Transverse colon (tissue), 4 donors: Measurements from ENCODE around the gene HNMT. TPM values are rescaled to one million over a fixed set of nuclear protein-coding genes. Genes with fewer than 3 reads are reported as not detected.

Source experiments
- DNase-seq: peaks from one replicate; pipeline ENCODE4 v3.0.0-alpha.2; 2019
- H3K27ac ChIP-seq, 4 donors: fragments of 200-600 bp; sonication (generic); 2 replicates each; pipeline ENCODE4 v1.5.1; 2016 to 2018; ENCODE audit warnings: inconsistent platforms in 4 of 4
- H3K27me3 ChIP-seq: fragments of 200-600 bp; sonication (generic); 2 replicates; pipeline ENCODE4 v1.5.1; 2017; ENCODE audit warnings: inconsistent platforms
- H3K36me3 ChIP-seq, 4 donors: fragments of 200-600 bp; sonication (generic); 2 replicates each; pipeline ENCODE4 v1.5.1; 2017 to 2019; ENCODE audit warnings: inconsistent platforms in 4 of 4
- H3K4me1 ChIP-seq, 4 donors: fragments of 200-600 bp; sonication (generic); 2 replicates each; pipeline ENCODE4 v1.5.1; 2017 to 2020; ENCODE audit warnings: inconsistent platforms in 4 of 4
- H3K4me3 ChIP-seq, 4 donors: fragments of 200-600 bp; sonication (generic); 1 replicate in 1 of 4; 2 replicates in 3 of 4; pipeline versions ENCODE4 v1.5.1 to v1.6.1; 2017 to 2019; ENCODE audit warnings: inconsistent platforms in 4 of 4
- H3K9me3 ChIP-seq, 2 donors: fragments of 200-600 bp; sonication (generic); 2 replicates each; pipeline ENCODE4 v1.5.1; 2017 to 2019; ENCODE audit warnings: inconsistent platforms in 2 of 2
- EP300 ChIP-seq: sonication (generic); formaldehyde crosslinking; IDR thresholded peaks from one replicate; pipeline ENCODE4 v1.6.1; 2017; ENCODE audit warnings: antibody characterized with exemption, low read depth
- POLR2A ChIP-seq: fragments of 450-650 bp; IDR thresholded peaks from one replicate; pipeline ENCODE4 v1.6.1; 2016; ENCODE audit warnings: antibody characterized with exemption, mild to moderate bottlenecking, moderate library complexity
- POLR2AphosphoS5 ChIP-seq, 3 donors: sonication (generic); formaldehyde crosslinking; IDR thresholded peaks; one replicate each; pipeline ENCODE4 v1.6.1; 2016; ENCODE audit warnings: antibody characterized with exemption in 3 of 3
- WGBS, 2 donors: methylation state at CpG; one replicate each; pipeline ENCODE4 v1.1.5; 2018; ENCODE audit warnings: low coverage in 1 of 2; 5-methylcytosine and 5-hydroxymethylcytosine counted together
- in situ Hi-C, 4 donors: fragments of 200-750 bp; cut with MboI; loops; one replicate each; pipeline versions ENCODE4 v1.15.0 to v1.15.1; 2017; ENCODE audit warnings: low sequenced_read_pairs in 3 of 4, low pct_ligation_motif_present in 1 of 4, low pct_unique_long_range_greater_than_20kb in 1 of 4
- intact Hi-C: fragments of 100-400 bp; cut with DNase I; formaldehyde crosslinking; loops from one replicate; pipeline ENCODE4 v1.15.1; 2023; ENCODE audit warnings: low total_unique reads
- total RNA-seq, 4 donors: library from RNA; depleted of rRNA; stranded (reverse); fragments of >200 nt; gene quantifications; one replicate each; pipeline ENCODE4 v1.1.0, GENCODE V29; 2016
- TF ChIP-seq, protein P1 (sequence below), 5 experiments: fragments of 200-600 bp in 3 of 5; fragments of 450-650 bp in 2 of 5; sonication (generic) in 3 of 5; IDR thresholded peaks; 1 replicate in 2 of 5; 2 replicates in 3 of 5; pipeline ENCODE4 v1.5.1; 2016 to 2017; ENCODE audit warnings: antibody characterized with exemption in 5 of 5, inconsistent platforms in 3 of 5, mild to moderate bottlenecking in 2 of 5, moderate library complexity in 1 of 5

HNMT gene
- total RNA-seq, 4 donors from 2014 or later: 36.3 to 64.9 (median 48.4) TPM

DNA sequence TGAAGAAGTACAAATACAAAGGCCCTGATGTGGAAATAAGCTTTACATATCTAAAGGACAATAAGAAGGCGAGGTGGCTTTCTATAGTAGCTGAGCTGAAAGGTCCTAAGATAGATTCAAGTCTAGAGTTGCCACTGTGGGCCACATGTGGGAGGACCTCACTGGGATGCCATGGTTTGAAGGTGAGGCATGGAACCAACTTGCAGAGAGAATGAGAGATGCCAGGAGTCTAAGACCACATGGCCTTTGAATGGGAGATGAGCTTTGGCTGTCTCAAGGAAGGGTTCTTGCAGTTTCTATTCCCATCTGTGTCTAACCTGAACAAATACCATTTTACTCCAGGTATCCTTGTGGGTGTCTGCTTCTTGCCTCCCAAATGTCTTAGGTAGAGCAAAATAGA, 53.6 kb downstream of the HNMT start:
- TF ChIP-seq, protein P1, sequence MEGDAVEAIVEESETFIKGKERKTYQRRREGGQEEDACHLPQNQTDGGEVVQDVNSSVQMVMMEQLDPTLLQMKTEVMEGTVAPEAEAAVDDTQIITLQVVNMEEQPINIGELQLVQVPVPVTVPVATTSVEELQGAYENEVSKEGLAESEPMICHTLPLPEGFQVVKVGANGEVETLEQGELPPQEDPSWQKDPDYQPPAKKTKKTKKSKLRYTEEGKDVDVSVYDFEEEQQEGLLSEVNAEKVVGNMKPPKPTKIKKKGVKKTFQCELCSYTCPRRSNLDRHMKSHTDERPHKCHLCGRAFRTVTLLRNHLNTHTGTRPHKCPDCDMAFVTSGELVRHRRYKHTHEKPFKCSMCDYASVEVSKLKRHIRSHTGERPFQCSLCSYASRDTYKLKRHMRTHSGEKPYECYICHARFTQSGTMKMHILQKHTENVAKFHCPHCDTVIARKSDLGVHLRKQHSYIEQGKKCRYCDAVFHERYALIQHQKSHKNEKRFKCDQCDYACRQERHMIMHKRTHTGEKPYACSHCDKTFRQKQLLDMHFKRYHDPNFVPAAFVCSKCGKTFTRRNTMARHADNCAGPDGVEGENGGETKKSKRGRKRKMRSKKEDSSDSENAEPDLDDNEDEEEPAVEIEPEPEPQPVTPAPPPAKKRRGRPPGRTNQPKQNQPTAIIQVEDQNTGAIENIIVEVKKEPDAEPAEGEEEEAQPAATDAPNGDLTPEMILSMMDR (IDR thresholded peaks at IDR 0.05): no peak
- no peak for TF ChIP-seq POLR2AphosphoS5 (IDR thresholded peaks at IDR 0.05)
- TF ChIP-seq POLR2A: no peak
- TF ChIP-seq EP300: no peak
- in situ Hi-C loops: no loop called here
- Histone ChIP-seq H3K4me1 (peaks cover 0 to 9% (median 2%) of the 10 kb centered on the region in 4 donors), H3K27me3 (no peaks in the 10 kb centered on the region), H3K27ac (no peak overlapping the region), H3K36me3 (peaks cover 0 to 6% (median 0%) of the 10 kb centered on the region in 4 donors), H3K4me3 (no peak overlapping the region), H3K9me3 (no peaks in the 10 kb centered on the region)
- intact Hi-C loops: no loop called here
- WGBS, 2 donors: 76% methylated on average over 1 of the region's 1 CpG; no CpG with 5 or more reads in 1 of the 2 donors
- DNase-seq: no peak

GRCh38 chr2:138018866-138019688, 54.8 kb downstream of the HNMT start:
- H3K27me3 ChIP-seq: no peaks in the 10 kb centered on the region
- no peak overlapping the region for H3K27ac ChIP-seq
- 54 to 60% methylated on average over 3 of the region's 3 CpGs for WGBS, 2 donors
- intact Hi-C loops (no loop called here), in situ Hi-C loops (no loop called here)
- H3K4me1 ChIP-seq: peaks cover 0 to 9% (median 2%) of the 10 kb centered on the region in 4 donors
- H3K36me3 ChIP-seq: peaks cover 0 to 5% (median 0%) of the 10 kb centered on the region in 4 donors
- H3K4me3 ChIP-seq: no peak overlapping the region
- TF ChIP-seq POLR2AphosphoS5 (IDR thresholded peaks at IDR 0.05): no peak
- TF ChIP-seq, protein P1 (IDR thresholded peaks at IDR 0.05): no peak
- no peak for TF ChIP-seq EP300
- no peak for TF ChIP-seq POLR2A
- no peak for DNase-seq
- H3K9me3 ChIP-seq: no peaks in the 10 kb centered on the region

- Histone ChIP-seq H3K27me3 (no peaks in the 10 kb centered on the region), H3K9me3 (no peaks in the 10 kb centered on the region), H3K27ac (no peak overlapping the region), H3K36me3 (no peaks in the 10 kb centered on the region), H3K4me1 (peaks cover 0 to 9% (median 2%) of the 10 kb centered on the region in 4 donors), H3K4me3 (no peak overlapping the region)
- intact Hi-C loops (no loop called here), in situ Hi-C loops (no loop called here)
- DNase-seq: no peak
- TF ChIP-seq EP300 (no peak), POLR2AphosphoS5 (IDR thresholded peaks at IDR 0.05) (no peak), POLR2A (no peak)
- TF ChIP-seq, protein P1 (IDR thresholded peaks at IDR 0.05): no peak
- 63 to 79% methylated on average over 1 of the region's 1 CpG for WGBS, 2 donors
These were observed 56.2 kb downstream of the HNMT start for GRCh38 chr2:138020432-138020831.

GRCh38 chr2:138021154-138021553, 56.9 kb downstream of the HNMT start:
- no peak overlapping the region for H3K4me3 ChIP-seq
- no peaks in the 10 kb centered on the region for H3K36me3 ChIP-seq
- TF ChIP-seq POLR2AphosphoS5 (IDR thresholded peaks at IDR 0.05) (no peak), POLR2A (no peak), EP300 (no peak)
- no peaks in the 10 kb centered on the region for H3K27me3 ChIP-seq
- no peaks in the 10 kb centered on the region for H3K9me3 ChIP-seq
- H3K27ac ChIP-seq: no peak overlapping the region
- no peak for DNase-seq
- 44 to 100% methylated on average over 1 of the region's 1 CpG for WGBS, 2 donors
- intact Hi-C loops: no loop called here
- peaks cover 0 to 5% (median 2%) of the 10 kb centered on the region in 4 donors for H3K4me1 ChIP-seq
- in situ Hi-C loops: no loop called here
